GM21786 (cell line): ENCODE measurements around the gene CORO1A.
"Not testable (repeated sequence)": the region's sequence is repeated elsewhere in the genome, so short reads cannot be mapped to it uniquely, and the experiment has no call there.

ENCODE experiments used
- ATAC-seq: cut with Tn5 transposase; IDR thresholded peaks from one replicate; pipeline ENCODE4 v1.9.1; 2021; ENCODE audit not compliant: unreplicated experiment

Gene CORO1A

DNA sequence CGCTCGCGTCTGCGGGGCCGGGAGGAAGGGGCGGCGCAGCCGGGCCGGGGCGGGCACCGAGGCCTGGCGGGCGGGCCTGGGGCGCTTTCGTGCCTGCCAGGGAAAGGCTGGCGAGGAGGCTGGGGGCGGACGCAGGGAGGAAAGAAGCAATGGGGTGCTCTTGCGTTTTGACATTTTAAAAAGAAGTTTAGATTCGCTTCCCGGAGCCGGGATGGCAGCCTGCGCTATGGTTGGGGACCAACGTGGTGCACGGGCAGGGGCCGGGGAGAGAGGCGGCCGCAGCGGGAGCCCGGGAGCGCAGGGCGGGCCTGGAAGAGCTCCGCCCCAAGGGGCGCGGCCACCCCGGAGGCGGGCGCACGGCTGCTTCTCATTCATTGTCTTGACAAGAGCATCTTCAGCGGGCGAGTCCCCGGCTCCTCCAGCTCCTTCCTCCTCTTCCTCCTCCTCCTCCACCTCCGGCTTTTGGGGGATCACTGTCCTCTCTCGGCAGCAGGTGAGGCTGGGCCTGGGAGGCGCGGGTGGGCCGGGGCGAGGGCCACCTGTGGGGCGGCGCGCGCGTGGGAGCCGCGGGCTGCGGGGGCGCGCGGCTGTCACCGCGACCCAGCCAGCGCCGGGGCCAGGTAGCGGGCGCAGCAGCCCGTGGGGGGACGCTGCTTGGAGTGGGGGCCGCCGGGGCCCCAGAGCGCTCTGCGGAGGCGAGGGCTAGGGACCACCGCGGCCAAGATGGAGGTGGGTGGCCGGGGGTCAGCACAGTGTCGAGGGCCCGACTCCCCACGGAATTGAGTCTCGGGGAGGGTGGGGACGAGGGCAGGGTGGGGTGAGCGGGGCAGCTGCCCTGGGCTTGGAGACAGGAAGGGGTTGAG lies at the start of gene CORO1A:
Gene CORO1A, plus strand, starts transcription at position 370 of the 863 bp plus-strand sequence. CDS start 1,608 bp downstream, outside the sequence.
- peak; percentile 35 for ATAC-seq

DNA sequence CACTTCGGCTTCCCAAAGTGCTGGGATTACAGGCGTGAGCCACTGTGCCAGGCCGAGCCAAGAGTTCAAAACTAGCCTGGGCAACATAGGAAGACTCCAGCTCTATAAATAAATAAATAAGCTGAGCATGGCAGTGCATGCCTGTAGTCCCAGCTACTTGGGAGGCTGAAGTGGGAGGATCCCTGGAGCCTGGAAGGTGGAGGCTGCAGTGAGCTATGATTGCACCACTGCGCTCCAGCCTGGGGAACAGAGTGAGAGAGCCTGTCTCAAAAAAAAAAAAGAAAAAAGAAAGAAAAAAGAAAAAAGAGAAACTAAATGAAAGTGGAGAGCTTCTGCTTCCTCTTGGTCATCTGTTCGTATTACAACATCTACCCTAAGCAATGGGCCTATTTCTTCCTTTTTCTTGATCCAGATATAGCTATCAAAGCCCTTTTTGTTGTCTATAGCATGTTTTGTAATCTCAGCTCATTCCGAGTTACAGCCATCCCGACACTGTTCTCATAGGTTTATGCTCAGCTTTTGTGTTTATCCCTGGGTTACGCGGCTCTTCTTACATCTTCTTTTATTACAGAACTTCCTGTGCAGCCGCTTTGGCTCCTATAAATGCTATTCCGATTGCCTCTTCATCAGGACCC lies 46.3 kb upstream of the CORO1A start:
- no peak for ATAC-seq

DNA sequence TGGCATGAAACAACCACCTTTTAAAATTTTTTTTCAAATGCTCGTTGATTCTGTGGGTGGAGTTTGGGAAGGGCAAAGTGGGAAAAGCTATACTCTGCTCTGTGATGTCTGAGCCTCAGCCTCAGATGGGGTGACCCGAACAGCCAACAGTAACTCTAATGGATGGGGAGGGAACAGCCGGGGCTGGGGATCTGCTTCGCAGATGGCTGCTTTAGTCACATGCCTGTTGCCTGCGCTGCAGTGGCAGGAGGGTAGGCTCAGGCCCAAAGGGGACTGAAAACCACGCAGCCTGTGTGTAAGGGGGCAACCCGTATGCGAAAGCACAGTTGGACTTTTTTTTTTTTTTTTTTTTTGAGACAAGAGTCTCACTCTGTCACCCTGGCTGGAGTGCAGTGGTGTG lies 45.5 kb upstream of the CORO1A start:
- no peak for ATAC-seq

DNA sequence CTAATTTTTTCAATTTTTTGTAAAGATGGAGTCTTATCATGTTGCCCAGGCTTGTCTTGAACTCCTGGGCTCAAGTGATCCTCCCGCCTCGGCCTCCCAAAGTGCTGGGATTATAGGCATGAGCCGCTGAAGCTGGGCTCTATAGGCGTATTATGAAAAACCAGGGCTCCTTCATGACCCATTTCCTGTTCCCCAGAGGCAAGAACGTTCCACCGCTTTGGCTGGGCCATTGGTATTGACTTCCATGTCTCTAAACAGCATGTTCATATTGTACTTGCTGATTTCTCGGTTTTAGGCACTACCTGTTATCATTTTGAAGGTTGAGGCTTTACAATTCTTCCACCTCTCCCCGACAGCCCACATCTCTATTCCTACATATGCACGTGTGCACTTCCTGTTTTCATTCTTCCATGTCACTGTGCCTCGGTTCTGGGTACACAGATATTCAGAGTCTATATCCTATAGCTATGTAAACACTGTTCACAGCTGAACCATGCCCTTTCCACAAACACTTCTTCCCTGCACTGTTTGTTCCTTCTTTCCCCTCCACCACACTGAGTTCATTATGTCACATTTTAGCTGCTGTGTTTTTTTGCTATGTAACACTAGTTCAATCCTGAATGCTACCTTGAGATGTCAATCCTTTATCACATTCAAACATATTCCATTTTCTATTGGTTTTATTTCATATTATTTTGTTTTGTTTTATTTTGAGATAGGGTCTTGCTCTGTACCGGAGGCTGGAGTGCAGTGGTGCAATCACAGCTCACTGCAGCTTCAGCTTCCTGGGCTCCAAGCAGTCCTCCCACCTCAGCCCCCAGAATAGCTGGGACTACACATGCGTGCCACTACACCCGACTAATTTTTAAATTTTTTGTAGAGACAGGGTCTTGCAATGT lies 43.6 kb upstream of the CORO1A start:
- ATAC-seq, result no peak

DNA sequence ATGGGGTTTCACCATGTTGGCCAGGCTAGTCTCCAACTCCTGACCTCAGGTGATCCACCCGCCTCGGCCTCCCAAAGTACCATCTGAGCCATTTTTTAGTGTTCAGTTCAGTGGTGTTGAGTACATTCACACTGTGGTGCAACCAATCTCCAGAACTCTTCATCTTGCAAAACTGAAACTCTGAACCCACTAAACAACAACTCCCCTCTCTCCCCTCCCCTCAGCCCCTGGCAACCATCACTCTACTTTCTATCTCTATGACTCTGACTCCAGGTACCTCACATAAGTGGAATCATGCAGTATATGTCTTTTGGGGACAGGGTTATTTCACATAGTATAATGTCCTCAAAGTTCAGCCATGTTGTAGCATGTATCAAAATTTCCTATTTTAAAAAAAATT lies 41.7 kb upstream of the CORO1A start:
- no peak for ATAC-seq

DNA sequence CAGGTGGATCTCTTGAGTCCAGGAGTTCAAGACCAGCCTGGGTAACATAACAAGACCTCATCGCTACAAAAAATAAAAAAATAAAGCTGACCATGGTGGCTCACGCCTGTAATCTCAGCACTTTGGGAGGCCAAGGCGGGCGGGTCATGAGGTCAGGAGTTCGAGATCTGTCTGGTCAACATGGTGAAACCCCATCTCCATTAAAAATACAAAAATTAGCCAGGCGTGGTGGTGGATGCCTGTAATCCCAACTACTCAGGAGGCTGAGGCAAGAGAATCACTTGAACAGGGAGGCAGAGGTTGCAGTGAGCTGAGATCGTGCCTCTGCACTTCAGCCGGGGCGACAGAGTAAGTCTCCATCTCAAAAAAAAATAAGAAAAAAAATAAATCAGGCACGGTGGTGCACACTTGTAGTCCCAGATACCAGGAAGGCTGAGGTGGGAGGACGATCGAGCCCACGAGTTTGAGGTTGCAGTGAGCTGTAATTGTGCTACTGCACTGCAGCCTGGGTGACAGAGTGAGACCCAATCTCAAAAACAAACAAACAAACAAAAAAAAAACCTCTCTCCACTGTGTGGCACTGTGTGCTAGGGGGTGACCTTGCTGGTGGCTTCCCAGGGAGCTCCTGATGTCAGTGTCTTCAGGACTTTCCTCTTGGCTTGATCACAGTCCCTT lies 40.6 kb upstream of the CORO1A start:
- no peak for ATAC-seq

DNA sequence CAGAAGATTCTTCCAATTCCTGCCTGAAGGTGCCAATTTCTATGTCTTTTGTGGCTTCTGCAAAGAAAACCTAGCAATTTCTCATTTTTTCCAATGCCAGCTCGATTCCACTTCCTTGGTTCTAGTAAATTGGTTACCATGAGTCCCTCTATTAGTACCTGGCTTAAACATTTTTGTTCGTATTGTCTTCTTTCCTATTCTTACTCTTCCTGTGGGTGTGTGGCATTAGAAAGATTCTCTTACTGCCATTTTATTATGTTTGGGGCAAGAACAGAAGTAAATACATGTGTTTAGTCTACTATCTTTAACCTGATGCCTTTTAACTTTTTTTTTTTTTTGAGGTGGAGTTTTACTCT lies 40.1 kb upstream of the CORO1A start:
- ATAC-seq, result no peak

DNA sequence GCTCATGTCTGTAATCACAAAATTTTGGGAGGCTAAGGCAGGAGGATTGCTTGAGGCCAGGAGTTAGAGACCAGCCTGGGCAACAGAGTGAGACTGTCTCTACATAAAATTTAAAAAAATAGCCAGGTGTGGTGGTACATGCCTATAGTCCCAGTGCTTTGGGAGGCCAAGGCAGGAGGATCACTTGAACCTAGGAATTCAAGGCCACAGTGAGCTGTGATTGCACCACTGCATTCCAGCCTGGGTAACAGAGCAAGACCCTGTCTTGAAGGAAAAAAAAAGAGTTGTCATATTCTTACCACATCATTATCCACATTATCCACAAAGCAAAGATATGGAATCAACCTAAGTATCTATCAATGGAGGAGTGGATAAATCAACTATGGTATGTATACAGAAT lies 39.4 kb upstream of the CORO1A start:
- no peak for ATAC-seq

DNA sequence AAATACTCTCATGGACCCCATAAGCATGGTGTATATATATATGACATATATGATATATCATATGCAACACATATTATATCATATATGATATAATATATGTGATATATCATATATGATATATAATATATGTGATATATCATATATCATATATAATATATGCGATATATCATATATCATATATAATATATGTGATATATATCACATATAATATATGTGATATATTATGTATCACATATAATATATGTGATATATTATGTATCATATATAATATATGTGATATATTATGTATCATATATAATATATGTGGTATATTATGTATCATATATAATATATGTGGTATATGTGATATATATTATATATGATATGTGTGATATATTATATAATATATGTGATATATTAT lies 38.5 kb upstream of the CORO1A start:
- no peak for ATAC-seq

DNA sequence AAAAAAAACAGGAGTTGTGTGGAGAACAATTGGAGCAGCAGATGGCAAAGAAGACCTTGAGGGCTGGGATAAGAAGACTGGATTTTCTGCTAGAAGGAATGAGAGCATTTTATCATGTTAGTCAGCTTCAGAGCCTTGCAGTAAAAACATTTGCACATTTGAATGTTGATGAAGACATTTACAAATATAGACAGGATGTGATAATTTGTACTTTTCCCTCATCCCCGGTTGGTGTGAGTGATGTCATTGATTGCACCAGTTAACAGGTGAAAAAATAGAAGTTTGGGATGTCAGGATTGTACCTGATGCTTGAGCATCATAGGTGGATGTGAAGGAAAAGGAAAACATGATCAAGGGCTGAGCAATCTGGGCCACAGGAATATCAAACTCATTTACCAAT lies 37.7 kb upstream of the CORO1A start:
- ATAC-seq, result no peak

DNA sequence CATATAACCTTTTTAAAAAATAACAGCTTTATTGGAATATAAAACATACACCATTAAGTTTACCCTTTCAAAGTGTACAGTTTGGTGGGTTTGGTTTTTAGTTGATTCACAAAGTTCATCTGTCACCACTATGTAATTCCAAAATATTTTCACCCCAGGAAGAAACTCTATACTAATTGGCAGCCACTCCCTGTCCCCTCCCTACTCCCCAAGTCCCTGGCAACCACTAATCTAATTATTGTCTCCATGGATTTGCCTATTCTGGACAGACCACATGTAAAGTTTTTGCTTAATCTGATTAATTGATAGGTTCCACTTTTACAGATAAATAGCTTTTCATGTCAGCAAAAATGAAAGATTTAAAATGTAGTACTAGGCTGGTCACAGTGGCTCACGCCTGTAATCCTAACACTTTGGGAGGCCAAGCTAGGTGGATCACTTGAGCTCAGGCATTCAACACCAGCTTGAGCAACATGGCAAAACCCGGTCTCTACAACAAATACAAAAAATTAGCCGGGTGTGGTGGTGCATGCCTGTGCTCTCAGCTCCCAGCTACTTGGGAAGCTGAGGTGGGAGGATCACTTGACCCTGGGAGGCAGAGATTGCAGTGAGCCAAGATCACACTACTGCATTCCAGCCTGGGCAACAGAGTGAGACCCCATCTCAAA lies 35.4 kb upstream of the CORO1A start:
- no peak for ATAC-seq

DNA sequence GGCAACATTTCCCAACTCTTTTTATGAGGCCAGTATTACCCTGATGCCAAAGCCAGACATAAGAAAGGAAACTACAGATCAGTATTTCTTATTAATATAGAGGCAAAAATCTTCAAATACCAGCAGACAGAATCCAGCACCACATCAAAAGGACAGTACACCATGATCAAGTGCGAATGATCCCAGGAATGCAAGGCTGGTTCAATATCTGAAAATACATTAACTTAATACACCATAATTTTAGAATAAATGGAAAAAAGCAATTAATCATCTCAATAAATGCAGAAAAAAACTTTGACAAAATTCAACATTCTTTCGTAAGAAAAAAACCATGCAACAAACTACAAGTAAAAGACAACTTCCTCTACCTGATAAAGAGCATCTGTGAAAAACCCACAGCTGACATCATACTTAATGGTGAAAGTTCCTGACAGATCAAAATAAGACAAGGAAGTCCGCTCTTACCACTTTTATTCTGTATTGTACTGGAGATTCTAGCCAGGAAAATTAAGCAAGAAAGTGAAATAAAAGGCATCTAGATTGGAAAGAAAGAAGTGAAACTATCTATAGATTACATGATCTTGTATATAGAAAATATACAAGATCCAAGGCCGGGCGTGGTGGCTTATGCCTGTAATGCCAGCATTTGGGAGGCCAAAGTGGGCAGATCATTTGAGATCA lies 34.0 kb upstream of the CORO1A start:
- no peak for ATAC-seq

DNA sequence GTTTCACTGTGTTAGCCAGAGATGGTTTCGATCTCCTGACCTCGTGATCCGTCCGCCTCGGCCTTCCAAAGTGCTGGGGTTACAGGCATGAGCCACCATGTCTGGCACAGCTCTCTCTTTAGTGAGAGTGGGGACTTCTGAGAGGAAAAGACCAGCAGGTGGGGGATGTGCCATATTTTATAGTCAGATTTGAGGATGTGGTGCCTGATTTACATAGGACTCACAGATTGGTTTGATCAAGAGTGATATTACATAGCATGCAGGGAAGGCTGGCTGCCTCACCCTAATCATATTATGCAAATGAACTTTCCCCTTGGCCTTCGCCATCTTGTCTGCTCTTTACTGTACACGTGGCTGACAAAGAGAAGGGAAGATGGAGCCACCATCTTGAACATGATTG lies 32.3 kb upstream of the CORO1A start:
- no peak for ATAC-seq

DNA sequence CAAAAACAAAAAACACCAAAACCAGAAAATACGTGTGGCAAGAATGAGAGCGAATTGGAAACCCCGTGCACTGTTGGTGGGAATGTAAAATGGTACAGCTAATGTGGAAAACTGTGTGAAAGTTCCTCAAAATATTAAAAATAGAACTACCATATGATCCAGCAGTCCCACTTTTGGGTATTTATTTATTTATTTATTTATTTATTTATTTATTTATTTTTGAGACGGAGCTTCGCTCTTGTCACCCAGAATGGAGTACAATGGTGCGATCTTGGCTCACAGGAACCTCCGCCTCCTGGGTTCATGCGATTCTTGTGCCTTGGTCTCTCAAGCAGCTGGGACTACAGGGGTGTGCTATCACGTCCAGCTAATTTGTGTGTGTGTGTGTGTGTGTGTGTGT lies 30.9 kb upstream of the CORO1A start:
- no peak for ATAC-seq

DNA sequence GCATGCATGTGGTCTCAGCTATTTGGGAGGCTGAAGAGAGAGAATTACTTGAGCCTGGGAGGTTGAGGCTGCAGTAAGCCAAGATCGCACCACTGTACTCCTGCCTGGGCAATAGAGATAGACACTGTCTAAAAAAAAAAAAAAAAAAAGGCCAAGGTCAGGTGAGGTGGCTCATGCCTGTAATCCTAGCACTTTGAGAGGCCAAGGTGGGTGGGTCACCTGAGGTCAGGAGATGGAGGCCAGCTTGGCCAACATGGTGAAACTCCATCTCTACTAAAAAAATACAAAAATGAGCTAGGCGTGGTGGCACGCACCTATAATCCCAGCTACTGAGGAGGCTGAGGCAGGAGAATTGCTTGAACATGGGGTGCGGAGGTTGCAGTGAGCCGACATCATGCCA lies 28.2 kb upstream of the CORO1A start:
- ATAC-seq, result no peak

DNA sequence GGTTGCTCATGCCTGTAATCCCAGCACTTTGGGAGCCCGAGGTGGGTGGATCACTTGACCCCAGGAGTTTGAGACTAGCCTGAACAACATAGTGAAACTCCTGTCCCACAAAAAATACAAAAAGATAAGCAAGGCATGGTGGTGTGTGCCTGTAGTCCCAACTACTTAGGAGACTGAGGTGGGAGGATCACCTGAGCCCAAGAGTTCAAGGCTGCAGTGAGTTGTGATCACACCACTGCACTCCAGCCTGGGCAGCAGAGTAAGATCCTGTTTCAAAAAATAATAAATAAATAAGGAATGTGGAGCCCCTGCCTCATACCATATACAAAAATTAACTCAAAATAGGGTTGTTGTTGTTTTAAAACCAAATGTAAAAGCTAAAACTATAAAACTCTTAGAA lies 26.2 kb upstream of the CORO1A start:
- ATAC-seq, result no peak

DNA sequence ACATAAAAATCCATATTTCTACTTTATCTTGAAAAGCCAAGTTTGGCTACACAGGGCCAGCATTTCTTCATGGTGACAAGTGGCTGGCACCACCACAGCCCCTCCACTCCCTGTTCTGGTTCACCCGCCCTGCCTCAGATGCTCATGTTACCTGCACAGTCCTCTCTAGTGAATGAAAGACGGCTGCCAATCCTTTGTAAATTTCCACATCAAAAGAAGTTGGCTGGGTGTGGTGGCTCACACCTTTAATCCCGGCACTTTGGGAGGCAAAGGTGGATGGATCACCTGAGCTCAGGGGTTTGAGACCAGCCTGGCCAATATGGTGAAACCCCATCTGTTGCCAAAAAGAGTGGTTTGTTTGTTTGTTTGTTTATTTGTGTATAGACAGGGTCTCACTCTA lies 19.9 kb upstream of the CORO1A start:
- ATAC-seq, result no peak

DNA sequence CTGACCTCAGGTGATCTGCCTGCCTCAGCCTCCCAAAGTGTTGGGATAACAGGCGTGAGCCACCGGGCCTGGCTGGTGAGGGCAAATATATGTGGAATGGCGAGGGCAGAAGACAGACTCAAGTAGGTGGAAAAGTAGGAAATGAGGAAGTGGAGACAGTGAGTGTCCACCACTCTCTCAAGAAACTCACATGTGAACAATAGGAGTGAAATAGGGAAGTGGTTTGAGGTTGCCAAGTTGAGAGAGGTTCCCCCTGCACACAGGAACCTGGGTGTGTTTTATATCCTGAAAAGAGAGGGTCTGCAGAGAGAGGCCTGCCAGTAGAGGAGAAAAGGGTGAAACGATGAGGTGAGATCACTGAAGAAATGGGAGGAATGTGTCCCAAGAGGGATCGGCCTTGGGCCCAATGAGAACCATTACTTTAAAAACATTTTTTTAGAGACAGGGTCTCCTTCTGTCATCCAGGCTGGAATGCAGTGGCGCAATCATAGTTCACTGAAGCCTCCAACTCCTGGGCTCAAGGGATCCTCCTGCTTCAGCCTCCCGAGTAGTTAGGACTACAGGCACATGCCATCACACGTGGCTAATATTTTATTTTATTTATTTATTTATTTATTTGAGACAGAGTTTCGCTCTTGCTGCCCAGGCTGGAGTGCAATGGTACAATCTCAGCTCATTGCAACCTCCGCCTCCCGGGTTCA lies 17.1 kb upstream of the CORO1A start:
- ATAC-seq, result peak; percentile 70

DNA sequence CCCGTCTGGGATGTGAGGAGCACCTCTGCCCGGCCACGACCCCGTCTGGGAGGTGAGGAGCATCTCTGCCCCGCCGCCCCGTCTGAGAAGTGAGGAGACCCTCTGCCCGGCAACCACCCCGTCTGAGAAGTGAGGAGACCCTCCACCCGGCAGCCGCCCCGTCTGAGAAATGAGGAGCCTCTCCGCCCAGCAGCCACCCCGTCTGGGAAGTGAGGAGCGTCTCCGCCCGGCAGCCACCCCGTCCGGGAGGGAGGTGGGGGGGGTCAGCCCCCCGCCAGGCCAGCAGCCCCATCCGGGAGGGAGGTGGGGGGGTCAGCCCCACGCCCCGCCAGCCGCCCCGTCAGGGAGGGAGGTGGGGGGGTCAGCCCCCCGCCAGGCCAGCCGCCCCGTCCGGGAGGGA lies 14.7 kb upstream of the CORO1A start:
- ATAC-seq, result not testable (repeated sequence)
